Naive thymus-derived CD4-positive, alpha-beta T cell (primary cell): ENCODE data around the gene OAS3. TPM values are rescaled to one million over a fixed set of nuclear protein-coding genes. Genes with fewer than 3 reads are reported as not detected.

Experiments
- polyA plus RNA-seq, 2 donors: library from polyadenylated mRNA; unstranded; fragments of 300-500 nt; fragmentation: Illumina TruSeq; gene quantifications; one replicate each; pipeline ENCODE4 v1.2.3, GENCODE V29; 2021
- total RNA-seq, 6 experiments: library from RNA in 5 of 6; stranded (reverse) in 5 of 6; gene quantifications; 1 replicate in 5 of 6; 2 replicates in 1 of 6; pipeline ENCODE4 v1.2.3 and lab custom pipeline; 2021 to 2026

OAS3 gene
- total and polyA plus RNA-seq, 7 experiments from 2014 or later, result 14.8 to 264 (median 20.7) TPM

Other genes with a start within 250 kb of the OAS3 start
- 1 to 10 TPM in 2 of 5 experiments, not detected in 3; 1.1 to 6.2 TPM for gene RPH3A, start 146.7 kb upstream of the OAS3 start, total RNA-seq
- gene RPH3A, start 146.7 kb upstream of the OAS3 start, polyA plus RNA-seq, result not detected
- 100 to 1,000 TPM in 1 of 5 experiments, 10 to 100 TPM in 1, 1 to 10 TPM in 3; 5.1 to 169 (median 6.1) TPM for gene OAS1, start 31.5 kb upstream of the OAS3 start, total RNA-seq
- 10 to 100 TPM in 1 of 2 donors, 1 to 10 TPM in 1; 9.2 to 30.3 TPM for gene OAS1, start 31.5 kb upstream of the OAS3 start, polyA plus RNA-seq
- 100 to 1,000 TPM in 1 of 5 experiments, 10 to 100 TPM in 4; 29.9 to 238 (median 66.0) TPM for gene OAS2, start 40.0 kb downstream of the OAS3 start, total RNA-seq
- gene OAS2, start 40.0 kb downstream of the OAS3 start, polyA plus RNA-seq, result 10 to 100 TPM; 30.5 to 63.6 TPM
- 10 to 100 TPM in 2 of 5 experiments, 1 to 10 TPM in 2, not detected in 1; 4.2 to 15.8 (median 8.8) TPM for gene DTX1, start 118.3 kb downstream of the OAS3 start, total RNA-seq
- 1 to 10 TPM in 1 of 2 donors, under 1 TPM in 1; 0.80 to 4.2 TPM for gene DTX1, start 118.3 kb downstream of the OAS3 start, polyA plus RNA-seq
- 1 to 10 TPM in 3 of 5 experiments, under 1 TPM in 2; 0.19 to 1.6 (median 1.1) TPM for gene RASAL1, start 197.3 kb downstream of the OAS3 start, total RNA-seq
- gene RASAL1, start 197.3 kb downstream of the OAS3 start, polyA plus RNA-seq, result 1 to 10 TPM; 1.6 to 2.1 TPM
- under 1 TPM in 3 of 5 experiments, not detected in 2; 0.29 to 0.88 (median 0.48) TPM for gene CFAP73, start 211.2 kb downstream of the OAS3 start, total RNA-seq
- not detected for gene CFAP73, start 211.2 kb downstream of the OAS3 start, polyA plus RNA-seq
- gene DDX54, start 247.0 kb downstream of the OAS3 start, total RNA-seq, result 10 to 100 TPM; 55.8 to 81.1 (median 76.7) TPM
- 10 to 100 TPM; 18.9 to 40.3 TPM for gene DDX54, start 247.0 kb downstream of the OAS3 start, polyA plus RNA-seq
- gene RITA1, start 247.2 kb downstream of the OAS3 start, total RNA-seq, result 10 to 100 TPM in 3 of 5 experiments, 1 to 10 TPM in 2; 6.4 to 20.2 (median 14.1) TPM
- gene RITA1, start 247.2 kb downstream of the OAS3 start, polyA plus RNA-seq, result 10 to 100 TPM; 23.2 to 28.9 TPM